ENCODE measurements around the gene ASL.
"Not testable (repeated sequence)": the region's sequence is repeated elsewhere in the genome, so short reads cannot be mapped to it uniquely, and the experiment has no call there.

ASL gene

DNA sequence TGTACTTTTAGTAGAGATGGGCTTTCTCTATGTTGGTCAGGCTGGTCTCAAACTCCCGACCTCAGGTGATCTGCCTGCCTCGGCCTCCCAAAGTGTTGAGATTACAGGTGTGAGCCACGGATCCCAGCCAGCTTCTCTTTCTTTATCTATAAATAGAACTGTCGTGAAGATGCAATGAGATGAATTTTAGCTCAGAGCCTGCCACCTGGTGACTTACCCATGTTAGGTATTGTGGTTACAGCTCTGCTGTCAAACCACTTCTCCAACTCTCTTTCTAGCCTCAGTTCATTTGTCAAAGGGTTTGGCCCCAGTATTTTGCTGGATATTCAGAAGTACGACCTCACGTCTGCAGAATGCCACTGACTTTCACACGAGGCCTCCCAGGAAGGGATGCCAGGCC lies 3.4 kb upstream of the ASL start:
- DNase-seq (ENCODE audit: low read depth in 2 of 2, low spot score in 1 of 2) = not testable (repeated sequence)

DNA sequence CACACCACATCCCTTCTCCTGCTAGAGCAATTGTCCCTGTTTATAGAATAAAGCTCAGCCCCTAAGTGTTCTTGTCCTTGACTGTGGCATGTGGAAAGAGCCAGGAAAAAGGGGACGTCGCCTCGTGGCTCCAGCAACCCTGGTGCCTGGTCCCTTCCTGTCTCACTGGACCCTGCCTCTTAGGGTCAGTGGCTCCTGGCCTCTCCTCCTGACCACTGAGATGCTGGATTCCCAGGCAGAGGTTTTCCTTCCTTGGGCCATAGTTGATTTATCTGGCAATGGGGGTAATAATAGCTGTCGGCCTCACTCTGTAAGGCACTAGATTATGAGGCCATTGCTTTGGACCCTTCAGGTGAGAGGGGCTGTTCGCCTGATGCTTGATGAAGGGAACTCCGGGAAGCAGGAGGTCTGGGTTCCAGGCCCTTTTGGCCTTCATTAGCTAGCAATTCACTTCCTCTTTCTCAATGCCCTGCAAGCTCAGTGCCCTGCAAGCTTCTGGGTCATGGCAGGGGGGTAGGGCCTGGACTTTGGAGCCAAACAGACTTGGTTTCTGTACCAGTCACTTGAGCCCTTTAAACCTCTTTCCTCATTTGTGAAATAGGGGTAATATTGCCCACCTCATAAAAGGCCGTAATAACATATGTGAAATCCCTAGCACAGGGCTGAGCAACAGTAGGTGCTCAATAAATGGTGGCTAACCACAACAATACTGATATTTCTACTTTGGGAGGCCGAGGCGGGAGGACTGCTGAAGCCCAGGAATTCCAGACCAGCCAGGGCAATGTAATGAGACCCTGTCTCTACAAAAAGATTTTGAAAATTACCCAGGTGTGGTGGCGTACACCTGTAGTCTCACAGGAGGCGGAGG lies 1.1 kb downstream of the ASL start:
- DNase-seq (ENCODE audit: low read depth in 2 of 2, low spot score in 1 of 2) = no peak

DNA sequence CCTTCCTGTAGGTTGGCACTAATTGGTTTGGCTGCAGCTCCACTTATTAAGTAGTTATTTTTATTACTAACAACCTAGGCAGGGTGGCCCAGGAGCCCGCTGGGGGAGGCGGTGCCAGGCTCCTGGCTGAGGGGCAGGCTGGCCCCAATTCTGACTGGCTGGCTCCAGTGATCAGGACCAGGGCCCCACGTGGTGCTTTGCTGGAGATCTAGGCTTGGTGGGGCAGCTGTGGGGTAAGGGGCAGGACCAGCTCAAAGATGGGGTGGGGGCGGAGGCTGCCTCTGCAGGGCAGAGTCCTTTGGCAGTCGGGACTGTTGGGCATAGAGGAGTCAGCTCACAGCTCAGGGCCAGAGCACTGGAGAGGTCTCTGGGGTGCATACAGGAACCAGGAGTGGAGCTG lies 2.4 kb downstream of the ASL start:
- DNase-seq (ENCODE audit: low read depth in 2 of 2, low spot score in 1 of 2) = no peak

DNA sequence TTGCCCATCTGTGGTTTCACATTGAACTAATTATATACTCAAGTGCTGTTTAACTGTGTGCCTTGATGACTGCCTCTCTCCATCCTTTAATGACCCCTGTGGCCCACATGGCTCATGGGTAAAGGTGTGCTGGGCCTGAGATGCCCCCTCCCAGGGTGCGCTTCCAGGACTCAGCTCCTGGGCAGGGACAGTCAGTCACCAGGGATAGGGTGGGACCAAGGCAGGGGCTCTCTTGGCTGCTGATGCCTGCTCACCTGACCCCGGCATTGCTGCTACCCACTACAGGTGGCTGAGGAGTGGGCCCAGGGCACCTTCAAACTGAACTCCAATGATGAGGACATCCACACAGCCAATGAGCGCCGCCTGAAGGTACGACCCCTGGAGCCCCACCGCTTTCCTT lies 6.5 kb downstream of the ASL start:
- DNase-seq (ENCODE audit: low read depth in 2 of 2, low spot score in 1 of 2) = no peak

DNA sequence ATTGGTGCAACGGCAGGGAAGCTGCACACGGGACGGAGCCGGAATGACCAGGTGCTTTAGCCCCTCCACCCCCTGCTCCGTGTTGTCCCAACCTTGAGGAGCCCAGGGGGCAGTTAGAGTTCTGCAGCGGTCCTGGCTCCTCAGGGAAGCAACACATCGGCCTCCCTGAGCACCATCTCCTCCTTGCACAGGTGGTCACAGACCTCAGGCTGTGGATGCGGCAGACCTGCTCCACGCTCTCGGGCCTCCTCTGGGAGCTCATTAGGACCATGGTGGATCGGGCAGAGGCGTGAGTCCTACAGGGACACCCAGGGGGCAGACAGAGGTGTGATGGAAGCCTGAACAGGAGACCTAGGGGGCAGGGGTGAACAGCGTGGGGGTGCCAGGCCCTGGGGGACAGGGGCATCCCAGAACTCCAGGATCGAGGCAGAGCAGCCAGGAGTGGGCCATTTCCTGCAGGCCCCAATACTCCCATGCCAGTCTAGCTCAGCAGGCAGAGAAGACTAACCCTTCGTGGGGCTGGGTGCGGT lies 7.3 kb downstream of the ASL start:
- no peak for DNase-seq (ENCODE audit: low read depth in 2 of 2, low spot score in 1 of 2)

DNA sequence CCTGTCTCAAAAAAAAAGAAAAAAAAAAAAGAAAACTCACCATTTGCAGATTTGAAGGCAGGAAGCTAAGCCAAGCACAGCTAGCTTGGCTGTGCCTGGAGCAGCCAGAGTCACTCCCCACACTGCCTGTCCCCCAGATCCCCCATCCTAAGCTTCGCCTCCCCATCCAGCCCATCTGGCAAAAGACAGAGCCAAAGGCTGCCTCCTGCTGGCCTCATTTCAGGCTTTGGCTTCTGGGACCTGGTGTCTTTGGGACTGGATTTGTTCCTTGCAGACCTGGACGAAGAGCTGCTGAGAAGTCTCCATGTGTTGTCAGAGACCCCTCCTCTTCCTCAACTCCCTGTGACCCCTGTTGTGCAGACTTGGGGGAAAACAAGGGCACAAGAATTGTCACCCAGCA lies 8.1 kb downstream of the ASL start:
- no peak for DNase-seq (ENCODE audit: low read depth in 2 of 2, low spot score in 1 of 2)

DNA sequence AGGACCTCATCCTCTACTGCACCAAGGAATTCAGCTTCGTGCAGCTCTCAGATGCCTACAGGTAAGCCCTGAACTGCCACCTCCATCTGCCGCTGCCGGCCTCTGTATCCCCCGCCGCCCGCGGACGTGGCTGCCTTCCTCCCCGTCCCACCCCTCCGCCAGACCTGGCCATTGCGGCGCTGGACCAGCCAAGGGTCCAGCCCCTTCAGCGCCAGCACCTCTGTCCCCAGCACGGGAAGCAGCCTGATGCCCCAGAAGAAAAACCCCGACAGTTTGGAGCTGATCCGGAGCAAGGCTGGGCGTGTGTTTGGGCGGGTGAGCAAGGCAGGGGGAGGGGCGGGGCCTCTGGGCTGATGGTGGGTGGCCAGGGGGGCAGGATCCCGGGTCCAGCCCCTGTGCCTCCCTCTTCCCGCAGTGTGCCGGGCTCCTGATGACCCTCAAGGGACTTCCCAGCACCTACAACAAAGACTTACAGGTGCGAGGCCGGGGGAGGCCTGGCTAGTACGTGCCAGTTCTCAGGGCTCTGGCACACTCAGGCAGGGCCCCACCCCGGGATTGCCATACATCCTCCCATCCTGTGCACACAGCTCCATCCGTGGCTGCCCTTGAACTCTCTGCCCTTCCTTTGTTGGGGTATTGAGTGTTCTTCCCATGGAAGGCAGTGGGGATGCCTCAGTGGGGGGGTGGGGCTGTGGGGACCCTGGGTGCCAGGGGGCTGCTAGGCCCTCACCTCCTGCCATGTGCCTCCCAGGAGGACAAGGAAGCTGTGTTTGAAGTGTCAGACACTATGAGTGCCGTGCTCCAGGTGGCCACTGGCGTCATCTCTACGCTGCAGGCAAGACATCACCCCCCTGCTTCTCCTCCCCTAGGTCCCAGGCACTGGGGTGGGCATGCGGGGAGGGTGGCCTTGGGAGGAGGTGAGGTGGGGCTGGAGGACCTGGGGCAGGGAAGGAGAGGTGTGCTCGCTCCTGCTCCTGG lies 13.5 kb downstream of the ASL start:
- no peak for DNase-seq (ENCODE audit: low read depth in 2 of 2, low spot score in 1 of 2)

DNA sequence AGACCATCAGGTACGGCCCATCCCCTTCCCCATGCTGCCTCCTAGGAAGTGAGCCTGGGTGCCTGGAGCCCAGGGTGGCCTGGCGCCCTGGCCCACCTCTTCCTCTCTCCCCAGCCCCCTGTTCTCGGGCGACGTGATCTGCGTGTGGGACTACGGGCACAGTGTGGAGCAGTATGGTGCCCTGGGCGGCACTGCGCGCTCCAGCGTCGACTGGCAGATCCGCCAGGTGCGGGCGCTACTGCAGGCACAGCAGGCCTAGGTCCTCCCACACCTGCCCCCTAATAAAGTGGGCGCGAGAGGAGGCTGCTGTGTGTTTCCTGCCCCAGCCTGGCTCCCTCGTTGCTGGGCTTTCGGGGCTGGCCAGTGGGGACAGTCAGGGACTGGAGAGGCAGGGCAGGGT lies 17.0 kb downstream of the ASL start:
- no peak for DNase-seq (ENCODE audit: low read depth in 2 of 2, low spot score in 1 of 2)

DNA sequence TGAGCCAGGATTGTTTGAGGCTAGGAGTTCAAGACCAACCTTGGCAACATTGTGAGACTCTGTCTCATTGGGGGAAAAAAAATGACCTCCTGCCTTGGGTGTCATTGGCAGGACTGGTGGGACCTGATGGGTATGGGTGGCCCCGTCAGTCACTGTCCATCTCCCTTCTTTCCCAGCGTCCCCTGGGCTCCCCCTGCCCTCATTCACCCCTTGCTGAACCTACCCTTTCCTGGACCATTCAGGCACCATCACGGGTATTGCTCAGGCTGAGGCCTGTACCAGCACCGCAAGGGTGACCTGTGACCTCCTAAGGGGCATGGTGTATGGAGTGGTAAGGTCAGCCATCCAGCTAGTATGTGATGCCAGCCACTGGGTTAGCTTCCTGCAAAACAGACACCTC lies 19.4 kb downstream of the ASL start:
- DNase-seq (ENCODE audit: low read depth in 2 of 2, low spot score in 1 of 2) = no peak

DNA sequence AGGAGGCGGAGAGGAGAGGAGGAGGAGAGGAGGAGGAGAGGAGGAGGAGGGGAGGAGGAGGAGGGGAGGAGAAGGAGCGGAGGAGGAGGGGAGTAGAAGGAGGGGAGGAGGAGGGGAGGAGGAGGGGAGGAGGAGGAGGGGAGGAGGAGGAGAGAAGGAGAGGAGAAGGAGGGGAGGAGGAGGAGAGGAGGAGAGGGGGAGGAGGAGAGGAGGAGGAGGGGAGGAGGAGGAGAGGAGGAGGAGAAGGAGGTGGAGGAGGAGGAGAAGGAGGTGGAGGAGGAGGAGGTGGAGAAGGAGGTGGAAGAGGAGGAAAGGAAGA lies 23.6 kb downstream of the ASL start:
- no peak for DNase-seq (ENCODE audit: low read depth in 2 of 2, low spot score in 1 of 2)

DNA sequence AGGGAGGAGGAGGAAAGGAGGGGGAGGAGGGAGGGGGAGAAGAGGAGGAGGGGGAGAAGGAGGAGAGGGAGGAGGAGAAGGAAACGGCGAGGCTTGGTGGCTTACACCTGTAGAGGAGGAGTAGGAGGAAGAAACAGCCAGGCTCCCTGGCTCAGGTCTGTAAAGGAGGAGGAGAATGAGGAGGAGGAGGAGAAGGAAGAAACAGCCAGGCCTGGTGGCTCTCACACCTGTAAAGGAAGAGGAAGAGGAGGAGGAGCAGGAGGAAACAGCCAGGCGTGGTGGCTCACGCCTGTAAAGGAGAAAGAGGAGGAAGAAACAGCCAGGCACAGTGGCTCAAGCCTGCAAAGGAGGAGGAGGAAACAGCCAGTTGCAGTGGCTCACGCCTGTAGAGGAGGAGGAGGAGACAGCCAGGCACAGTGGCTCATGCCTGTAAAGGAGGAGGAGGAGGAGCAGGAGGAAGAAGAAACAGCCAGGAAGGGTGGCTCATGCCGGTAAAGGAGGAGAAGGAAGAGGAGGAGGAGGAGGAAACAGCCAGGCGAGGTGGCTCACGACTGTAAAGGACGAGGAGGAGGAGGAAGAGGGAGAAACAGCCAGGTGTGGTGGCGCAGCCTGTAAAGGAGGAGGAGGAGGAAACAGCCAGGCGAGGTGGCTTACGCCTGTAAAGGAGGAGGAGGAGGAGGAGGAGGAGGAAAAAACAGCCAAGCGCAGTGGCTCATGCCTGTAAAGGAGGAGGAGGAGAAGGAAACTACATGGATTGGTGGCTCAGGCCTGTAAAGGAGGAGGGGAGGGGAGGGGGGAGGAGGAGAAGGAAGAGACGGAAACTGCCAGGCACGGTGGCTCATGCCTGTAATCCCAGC lies 24.2 kb downstream of the ASL start:
- DNase-seq (ENCODE audit: low read depth in 2 of 2, low spot score in 1 of 2) = no peak

DNA sequence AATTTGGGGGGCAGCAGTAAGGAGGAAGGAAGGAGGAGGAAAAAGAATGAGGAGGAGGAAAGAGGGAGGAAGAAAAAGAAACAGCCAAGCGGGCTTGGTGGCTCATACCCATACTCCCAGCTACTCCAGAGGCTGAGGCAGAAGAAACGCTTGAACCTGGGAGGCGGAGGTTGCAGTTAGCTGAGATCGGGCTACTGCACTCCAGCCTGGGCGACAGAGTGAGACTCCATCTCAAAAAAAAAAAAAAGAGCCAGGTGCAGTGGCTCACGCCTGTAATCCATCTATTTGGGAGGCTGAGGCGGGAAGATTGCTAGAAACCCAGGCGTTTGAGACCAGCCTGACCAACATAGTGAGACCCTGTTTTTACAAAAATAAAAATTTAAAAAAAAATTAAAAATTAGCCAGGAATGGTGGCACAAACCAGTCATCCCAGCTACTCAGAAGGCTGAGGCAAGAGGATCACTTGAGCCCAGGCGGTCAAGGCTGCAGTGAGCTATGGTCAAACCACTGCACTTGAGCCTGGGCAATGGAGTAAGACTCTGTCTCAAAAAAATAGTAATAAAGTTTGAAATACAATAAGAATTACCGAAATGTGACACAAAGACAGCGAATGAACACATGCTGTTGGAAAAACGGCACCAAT lies 24.9 kb downstream of the ASL start:
- DNase-seq (ENCODE audit: low read depth in 2 of 2, low spot score in 1 of 2) = no peak

DNA sequence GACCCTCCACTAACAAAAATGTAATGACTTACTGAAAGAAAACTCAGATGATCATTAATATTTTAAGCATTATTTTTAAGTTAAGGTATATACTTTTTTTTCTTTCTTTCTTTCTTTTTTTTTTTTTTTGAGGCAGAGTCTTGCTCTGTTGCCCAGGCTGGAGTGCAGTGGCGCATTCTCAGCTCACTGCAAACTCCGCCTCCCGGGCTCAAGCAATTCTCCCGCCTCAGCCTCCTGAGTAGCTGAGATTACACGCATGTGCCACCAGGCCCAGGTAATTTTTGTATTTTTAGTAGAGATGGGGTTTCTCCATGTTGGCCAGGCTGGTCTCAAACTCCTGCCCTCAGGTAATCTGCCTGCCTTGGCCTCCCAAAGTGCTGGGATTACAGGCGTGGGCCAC lies 26.5 kb downstream of the ASL start:
- DNase-seq (ENCODE audit: low read depth in 2 of 2, low spot score in 1 of 2) = not testable (repeated sequence)

DNA sequence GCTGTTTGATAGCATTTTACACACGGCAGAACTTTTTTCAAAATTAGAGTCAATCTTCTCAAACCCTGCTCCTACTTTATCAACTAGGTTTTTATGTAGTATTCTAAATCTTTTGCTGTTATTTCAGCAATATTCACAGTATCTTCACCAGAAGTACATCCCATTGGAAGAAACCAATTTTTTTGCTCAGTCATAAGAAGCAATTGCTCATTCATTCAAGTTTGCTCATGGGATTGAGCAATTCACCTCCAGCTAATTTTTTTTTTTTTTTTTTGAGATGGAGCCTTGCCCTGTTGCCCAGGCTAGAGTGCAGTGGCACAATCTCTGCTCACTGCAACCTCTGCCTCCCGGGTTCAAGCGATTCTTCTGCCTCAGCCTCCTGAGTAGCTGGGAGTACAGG lies 28.4 kb downstream of the ASL start:
- not testable (repeated sequence) for DNase-seq (ENCODE audit: low read depth in 2 of 2, low spot score in 1 of 2)

DNA sequence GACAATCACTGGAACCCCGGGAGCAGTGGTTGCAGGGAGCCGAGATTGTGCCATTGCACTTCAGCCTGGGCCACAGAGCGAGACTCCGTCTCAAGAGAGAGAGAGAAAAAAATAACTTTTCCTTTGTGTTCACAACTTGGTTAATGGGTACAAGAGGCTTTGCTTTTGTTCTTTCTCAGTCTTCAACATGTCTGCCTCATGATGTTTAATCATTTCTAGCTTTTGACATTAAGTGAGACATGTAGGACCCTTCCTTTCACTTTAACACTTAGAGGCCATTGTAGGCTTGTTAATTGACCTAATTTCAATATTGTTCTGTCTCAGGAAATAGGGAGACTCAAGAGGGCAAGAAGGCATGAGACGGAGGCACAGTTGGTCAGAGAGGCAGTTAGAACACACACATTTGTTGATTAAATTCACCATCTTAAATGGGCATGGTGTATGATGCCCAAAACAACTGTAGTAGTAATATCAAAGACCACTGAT lies 29.7 kb downstream of the ASL start:
- no peak for DNase-seq (ENCODE audit: low read depth in 2 of 2, low spot score in 1 of 2)

DNA sequence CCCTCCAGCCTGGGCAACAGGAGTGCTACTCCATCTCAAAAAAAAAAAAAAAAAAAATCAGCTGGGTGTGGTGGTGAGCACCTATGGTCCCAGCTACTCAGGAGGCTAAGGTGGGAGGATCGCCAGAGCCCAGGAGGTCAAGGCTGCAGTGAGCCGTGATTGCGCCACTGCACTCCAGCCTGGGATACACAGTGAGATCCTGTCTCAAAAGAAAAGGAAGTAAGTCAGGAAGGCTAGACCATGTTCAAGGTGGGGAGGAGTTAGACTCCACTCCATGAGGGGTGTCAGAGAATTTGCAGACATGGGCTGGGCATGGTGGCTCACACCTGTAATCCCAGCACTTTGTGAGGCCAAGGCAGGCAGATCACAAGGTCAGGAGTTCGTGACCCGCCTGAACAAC lies 32.8 kb downstream of the ASL start:
- not testable (repeated sequence) for DNase-seq (ENCODE audit: low read depth in 2 of 2, low spot score in 1 of 2)

DNA sequence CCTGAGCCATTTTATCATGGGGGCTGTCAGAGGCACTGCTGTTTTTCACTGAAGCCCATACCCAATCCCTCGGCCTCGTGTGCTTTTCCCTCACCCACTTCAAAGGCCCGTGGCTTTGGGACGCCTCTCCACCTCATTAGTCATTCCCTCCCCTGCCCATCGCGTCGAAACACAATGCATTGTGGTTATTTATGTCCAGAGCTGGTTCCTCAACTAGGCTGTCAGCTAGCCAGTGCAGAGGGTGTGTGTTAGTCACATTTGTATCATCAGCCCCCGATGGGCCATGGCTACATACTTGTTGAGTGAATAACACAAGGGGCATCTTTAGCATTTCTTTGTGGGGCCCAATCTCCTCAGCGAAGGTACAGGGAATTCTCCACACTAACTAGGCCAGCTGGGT lies 35.2 kb downstream of the ASL start:
- no peak for DNase-seq (ENCODE audit: low read depth in 2 of 2, low spot score in 1 of 2)

DNA sequence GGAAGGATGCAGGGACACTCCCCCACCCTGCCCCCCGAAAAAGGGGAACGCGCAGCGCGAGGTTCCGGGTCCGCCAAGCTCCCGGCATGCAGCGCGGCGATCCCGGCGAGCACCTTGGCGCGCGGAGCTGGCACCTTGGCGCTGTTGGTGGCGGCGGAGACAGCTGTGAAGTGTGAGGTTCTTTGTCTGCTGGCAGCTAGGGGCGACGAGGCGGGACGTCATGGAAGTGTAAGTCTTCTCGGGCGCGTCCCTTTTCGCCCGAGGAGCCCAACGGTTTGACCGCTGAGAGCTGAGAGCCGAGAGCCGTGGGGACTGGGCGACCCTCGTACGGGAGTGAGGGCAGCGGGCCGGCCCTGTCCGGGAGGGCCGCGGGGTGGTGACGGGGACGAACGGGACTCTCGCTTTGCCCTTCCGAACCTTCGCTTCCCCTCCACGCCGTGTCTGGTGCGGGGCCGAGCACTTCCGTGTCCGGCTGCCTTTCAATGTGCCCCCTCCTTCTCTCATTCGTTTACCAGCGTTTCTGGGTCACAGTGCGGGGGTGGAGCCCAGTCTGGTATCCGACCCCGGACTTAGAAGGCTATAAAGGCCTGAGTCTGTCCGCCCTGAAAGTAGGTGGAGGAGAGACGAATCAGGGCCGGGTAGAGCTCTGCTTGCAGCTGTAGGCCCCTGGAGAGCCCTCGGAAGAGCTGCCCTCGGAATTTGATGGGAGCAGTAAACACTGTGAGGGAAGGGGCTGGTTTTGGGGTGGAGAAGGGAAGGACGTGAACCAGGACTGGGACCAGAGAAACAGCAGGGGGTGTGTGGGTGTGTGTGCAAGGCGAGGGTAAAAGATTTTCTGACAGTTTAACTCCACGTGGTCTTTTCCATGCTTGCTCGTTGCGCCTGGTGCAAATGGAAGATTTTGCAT lies 39.4 kb downstream of the ASL start, which contains the start of gene CRCP:
CRCP (plus strand) TSS at position 105 of the 907 bp plus-strand sequence; CDS start at position 221, 116 bp downstream.
- DNase-seq (ENCODE audit: low read depth in 2 of 2, low spot score in 1 of 2) = peak; percentile 59 to 69

Data from stimulated activated CD8-positive, alpha-beta memory T cell treated with anti-CD3 and anti-CD28 coated beads, Interleukin-4, amount 100 ng/mL, for 4 hours (primary cell).